ACC112 (cell line): ENCODE data around the gene LHB.
"Not testable (repeated sequence)": the region's sequence is repeated elsewhere in the genome, so short reads cannot be mapped to it uniquely, and the experiment has no call there.

Experiments
- H2AFZ ChIP-seq: fragments of 200-600 bp; sonication (generic); one replicate; pipeline ENCODE4 v1.6.0; 2017; ENCODE audit warnings: antibody characterized with exemption, low read length; ENCODE audit not compliant: unreplicated experiment
- H3K27ac ChIP-seq: fragments of 200-600 bp; sonication (generic); 2 replicates; pipeline ENCODE4 v1.5.1; 2014; ENCODE audit warnings: low read depth, mild to moderate bottlenecking, antibody characterized with exemption, low read length, moderate library complexity
- H3K27me3 ChIP-seq: fragments of 200-600 bp; sonication (generic); 2 replicates; pipeline ENCODE4 v1.6.1; 2014; ENCODE audit warnings: mild to moderate bottlenecking, antibody characterized with exemption, low read length, moderate library complexity, mixed read lengths; ENCODE audit not compliant: insufficient read depth
- H3K36me3 ChIP-seq: fragments of 200-600 bp; sonication (generic); 2 replicates; pipeline ENCODE4 v1.6.1; 2016; ENCODE audit warnings: mild to moderate bottlenecking, antibody characterized with exemption, low read length, moderate library complexity, mixed read lengths; ENCODE audit not compliant: insufficient read depth
- H3K4me1 ChIP-seq: fragments of 200-600 bp; sonication (generic); one replicate; pipeline ENCODE4 v1.6.1; 2016; ENCODE audit warnings: low read length, mixed read lengths; ENCODE audit not compliant: insufficient read depth, unreplicated experiment, control insufficient read depth
- H3K4me3 ChIP-seq: fragments of 200-600 bp; sonication (generic); 2 replicates; pipeline ENCODE4 v1.5.1; 2014; ENCODE audit warnings: mild to moderate bottlenecking, low read depth, low read length
- H3K79me2 ChIP-seq: fragments of 200-600 bp; sonication (generic); one replicate; pipeline ENCODE4 v1.6.0; 2016; ENCODE audit warnings: low read length; ENCODE audit not compliant: control insufficient read depth, unreplicated experiment, insufficient read depth

LHB gene

GRCh38 chr19:49038111-49038510, 21.2 kb upstream of the LHB start:
- H3K4me3 ChIP-seq, H3K36me3 ChIP-seq, H2AFZ ChIP-seq, H3K79me2 ChIP-seq, H3K4me1 ChIP-seq, H3K27ac ChIP-seq, H3K27me3 ChIP-seq: not testable (repeated sequence)

GRCh38 chr19:49036815-49037214, 19.9 kb upstream of the LHB start, which contains the start of gene CGB1:
CGB1 (minus strand) TSS chr19:49036895; CDS start chr19:49036711, 184 bp downstream.
- H3K4me3 ChIP-seq, H3K27me3 ChIP-seq, H3K4me1 ChIP-seq, H2AFZ ChIP-seq, H3K27ac ChIP-seq, H3K36me3 ChIP-seq, H3K79me2 ChIP-seq: not testable (repeated sequence)

- H3K27me3 ChIP-seq, H3K4me3 ChIP-seq, H3K27ac ChIP-seq, H3K36me3 ChIP-seq, H3K79me2 ChIP-seq, H3K4me1 ChIP-seq, H2AFZ ChIP-seq: not testable (repeated sequence)
Observed at GRCh38 chr19:49031642-49032301, 14.9 kb upstream of the LHB start, which contains the start of gene CGB2. CGB2 (plus strand) TSS chr19:49031890; CDS start chr19:49032096, 206 bp downstream.

DNA sequence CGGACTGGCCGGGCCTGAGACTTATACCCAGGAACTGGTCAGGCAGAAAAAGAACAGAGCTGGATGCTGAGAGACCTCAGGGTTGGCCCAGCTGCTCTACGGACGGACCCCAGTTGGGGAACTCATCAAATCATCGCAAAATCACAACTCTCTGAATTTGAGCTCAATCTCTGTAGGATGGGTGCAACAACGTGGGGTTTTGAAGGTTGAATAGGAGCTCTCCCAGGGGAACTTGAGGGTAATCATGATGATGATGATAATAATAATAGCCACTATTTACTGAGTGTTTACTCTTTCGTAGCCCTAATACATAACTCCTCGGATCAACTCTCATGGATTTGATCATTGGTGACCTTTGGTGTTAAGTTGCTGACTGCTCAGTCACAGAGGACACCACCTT, 13.4 kb upstream of the LHB start:
- not testable (repeated sequence) for H3K27me3 ChIP-seq, H3K36me3 ChIP-seq, H3K27ac ChIP-seq, H2AFZ ChIP-seq, H3K4me3 ChIP-seq, H3K79me2 ChIP-seq, H3K4me1 ChIP-seq

DNA sequence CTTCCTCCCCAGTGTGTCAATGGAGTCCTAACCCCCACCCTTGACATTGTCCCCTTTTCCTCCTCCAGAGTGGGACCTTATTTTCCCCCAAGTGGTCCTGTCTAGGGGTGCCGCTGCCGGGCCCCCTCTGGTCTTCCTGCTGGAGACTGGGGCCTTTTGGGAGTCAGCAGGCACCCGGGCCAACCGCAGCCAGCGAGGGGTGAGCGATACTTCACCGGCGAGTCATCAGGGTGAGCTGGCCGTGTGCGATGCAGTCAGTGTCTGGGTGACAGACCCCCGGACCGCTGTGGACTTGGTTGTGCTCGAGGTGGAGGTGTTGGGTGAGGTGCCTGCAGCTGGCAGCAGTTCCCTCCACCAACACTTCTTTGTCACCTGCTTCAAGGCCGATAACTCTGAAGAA, 12.9 kb upstream of the LHB start:
- not testable (repeated sequence) for H3K79me2 ChIP-seq, H3K4me3 ChIP-seq

GRCh38 chr19:49028686-49029085, 11.8 kb upstream of the LHB start:
- not testable (repeated sequence) for H3K79me2 ChIP-seq, H2AFZ ChIP-seq, H3K4me3 ChIP-seq, H3K27ac ChIP-seq, H3K36me3 ChIP-seq, H3K27me3 ChIP-seq, H3K4me1 ChIP-seq

More for the DNA sequence above, 12.9 kb upstream of the LHB start:
- H3K4me1 ChIP-seq, H2AFZ ChIP-seq, H3K27me3 ChIP-seq, H3K36me3 ChIP-seq, H3K27ac ChIP-seq: not testable (repeated sequence)

DNA sequence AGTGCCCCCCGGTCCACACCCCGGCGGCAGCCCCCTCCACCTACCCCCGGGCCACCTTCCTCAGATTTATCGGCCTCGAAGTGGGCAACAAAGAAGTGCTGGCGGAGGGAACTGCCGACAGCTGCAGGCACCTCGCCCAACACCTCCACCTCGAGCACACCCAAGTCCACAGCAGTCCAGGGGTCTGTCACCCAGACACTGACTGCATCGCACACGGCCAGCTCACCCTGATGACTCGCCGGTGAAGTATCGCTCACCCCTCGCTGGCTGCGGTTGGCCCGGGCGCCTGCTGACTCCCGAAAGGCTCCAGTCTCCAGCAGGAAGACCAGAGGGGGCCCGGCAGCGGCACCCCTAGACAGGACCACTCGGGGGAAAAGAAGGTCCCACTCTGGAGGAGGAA, 8.7 kb upstream of the LHB start:
- H2AFZ ChIP-seq, H3K4me3 ChIP-seq, H3K36me3 ChIP-seq, H3K79me2 ChIP-seq, H3K27me3 ChIP-seq, H3K4me1 ChIP-seq, H3K27ac ChIP-seq: not testable (repeated sequence)

DNA sequence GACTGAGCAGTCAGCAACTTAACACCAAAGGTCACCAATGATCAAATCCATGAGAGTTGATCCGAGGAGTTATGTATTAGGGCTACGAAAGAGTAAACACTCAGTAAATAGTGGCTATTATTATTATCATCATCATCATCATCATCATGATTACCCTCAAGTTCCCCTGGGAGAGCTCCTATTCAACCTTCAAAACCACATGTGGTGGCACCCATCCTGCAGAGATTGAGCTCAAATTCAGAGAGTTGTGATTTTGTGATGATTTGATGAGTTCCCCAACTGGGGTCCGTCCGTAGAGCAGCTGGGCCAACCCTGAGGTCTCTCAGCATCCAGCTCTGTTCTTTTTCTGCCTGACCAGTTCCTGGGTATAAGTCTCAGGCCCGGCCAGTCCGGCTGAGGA, 8.2 kb upstream of the LHB start:
- H3K4me1 ChIP-seq, H3K27me3 ChIP-seq, H3K79me2 ChIP-seq, H3K4me3 ChIP-seq, H3K36me3 ChIP-seq, H2AFZ ChIP-seq, H3K27ac ChIP-seq: not testable (repeated sequence)

- H2AFZ ChIP-seq, H3K27ac ChIP-seq, H3K4me3 ChIP-seq, H3K27me3 ChIP-seq, H3K36me3 ChIP-seq, H3K4me1 ChIP-seq, H3K79me2 ChIP-seq: not testable (repeated sequence)
Observed at GRCh38 chr19:49024233-49024632, 7.3 kb upstream of the LHB start, which contains the start of gene CGB3. CGB3 (minus strand) TSS chr19:49024333; CDS start chr19:49023971, 362 bp downstream.

DNA sequence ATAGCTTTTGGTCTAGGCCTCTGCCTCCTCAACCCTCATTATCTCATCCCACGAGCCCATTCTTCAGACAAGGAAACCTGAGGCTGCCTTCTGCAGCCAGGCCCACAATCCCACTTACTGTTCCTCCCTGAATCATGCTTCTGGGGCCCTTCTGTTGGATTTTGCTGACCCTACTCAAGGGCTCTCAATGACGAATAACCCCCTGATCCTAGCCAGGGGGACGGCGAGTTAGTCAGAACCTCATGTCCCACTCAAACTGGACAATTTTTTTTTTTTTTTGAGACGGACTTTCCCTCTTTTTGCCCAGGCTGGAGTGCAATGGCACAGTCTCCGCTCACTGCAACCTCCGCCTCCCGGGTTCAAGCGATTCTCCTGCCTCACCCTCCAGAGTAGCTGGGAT, 5.2 kb upstream of the LHB start:
- Histone ChIP-seq H3K27ac (no peak overlapping the region), H3K4me3 (no peak overlapping the region), H3K27me3 (no peaks in the 10 kb centered on the region), H2AFZ (no peak overlapping the region), H3K79me2 (no peaks in the 10 kb centered on the region), H3K36me3 (no peaks in the 10 kb centered on the region), H3K4me1 (no peaks in the 10 kb centered on the region)

- H3K79me2 ChIP-seq, result no peaks in the 10 kb centered on the region
- H3K4me3 ChIP-seq, result no peak overlapping the region
- no peak overlapping the region for H2AFZ ChIP-seq
- no peaks in the 10 kb centered on the region for H3K4me1 ChIP-seq
- H3K27ac ChIP-seq, result no peak overlapping the region
- no peaks in the 10 kb centered on the region for H3K27me3 ChIP-seq
- no peaks in the 10 kb centered on the region for H3K36me3 ChIP-seq
Observed at GRCh38 chr19:49020931-49021895, 4.3 kb upstream of the LHB start.
